Measurements from ENCODE around the gene ADGRG1.
A peak's percentile ranks its signal among the peaks of the same experiment; 100 is the strongest.

Gene ADGRG1

DNA sequence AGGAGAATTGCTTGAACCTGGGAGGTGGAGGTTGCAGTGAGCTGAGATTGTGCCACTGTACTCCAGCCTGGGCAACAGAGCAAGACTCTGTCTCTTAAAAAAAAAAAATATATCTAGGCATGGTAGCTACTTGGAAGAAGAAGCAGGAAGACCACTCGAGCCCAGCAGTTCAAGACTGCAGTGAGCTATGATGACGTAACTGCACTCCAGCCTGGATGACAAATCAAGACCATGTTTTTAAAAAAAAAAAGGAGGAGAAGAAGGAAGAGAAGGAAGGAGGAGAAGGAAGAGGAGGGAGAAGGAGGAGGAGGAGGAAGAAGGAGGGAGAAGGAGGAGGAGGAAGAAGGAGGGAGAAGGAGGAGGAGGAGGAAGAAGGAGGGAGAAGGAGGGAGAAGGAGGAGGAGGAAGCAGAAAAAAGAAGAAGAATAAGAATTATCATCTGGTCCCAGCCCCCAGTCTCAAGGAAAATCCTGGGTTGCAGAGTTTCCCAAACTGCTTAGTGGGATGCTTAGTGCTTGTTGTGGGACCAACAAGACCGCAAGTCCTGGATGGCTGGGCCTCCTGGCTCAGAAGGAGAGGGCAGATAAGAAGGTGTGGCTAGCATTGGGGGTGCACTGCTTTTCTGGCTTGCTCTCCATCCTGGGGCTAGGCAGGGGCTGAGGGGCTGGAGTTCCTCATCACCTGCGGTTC, 62.5 kb downstream of the ADGRG1 start (continued):
- TF ChIP-seq, protein P1, sequence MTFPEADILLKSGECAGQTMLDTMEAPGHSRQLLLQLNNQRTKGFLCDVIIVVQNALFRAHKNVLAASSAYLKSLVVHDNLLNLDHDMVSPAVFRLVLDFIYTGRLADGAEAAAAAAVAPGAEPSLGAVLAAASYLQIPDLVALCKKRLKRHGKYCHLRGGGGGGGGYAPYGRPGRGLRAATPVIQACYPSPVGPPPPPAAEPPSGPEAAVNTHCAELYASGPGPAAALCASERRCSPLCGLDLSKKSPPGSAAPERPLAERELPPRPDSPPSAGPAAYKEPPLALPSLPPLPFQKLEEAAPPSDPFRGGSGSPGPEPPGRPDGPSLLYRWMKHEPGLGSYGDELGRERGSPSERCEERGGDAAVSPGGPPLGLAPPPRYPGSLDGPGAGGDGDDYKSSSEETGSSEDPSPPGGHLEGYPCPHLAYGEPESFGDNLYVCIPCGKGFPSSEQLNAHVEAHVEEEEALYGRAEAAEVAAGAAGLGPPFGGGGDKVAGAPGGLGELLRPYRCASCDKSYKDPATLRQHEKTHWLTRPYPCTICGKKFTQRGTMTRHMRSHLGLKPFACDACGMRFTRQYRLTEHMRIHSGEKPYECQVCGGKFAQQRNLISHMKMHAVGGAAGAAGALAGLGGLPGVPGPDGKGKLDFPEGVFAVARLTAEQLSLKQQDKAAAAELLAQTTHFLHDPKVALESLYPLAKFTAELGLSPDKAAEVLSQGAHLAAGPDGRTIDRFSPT (tag by site-specific recombination; IDR thresholded peaks at IDR 0.05), result no peak
- TF ChIP-seq ZFP37 (tag by site-specific recombination; IDR thresholded peaks at IDR 0.05), result no peak
- no peak for TF ChIP-seq ZNF302 (tag by site-specific recombination; IDR thresholded peaks at IDR 0.05; ENCODE audit: low read depth)
- no peak for TF ChIP-seq ZNF248 (tag by site-specific recombination; IDR thresholded peaks at IDR 0.05)
- TF ChIP-seq, protein P2, sequence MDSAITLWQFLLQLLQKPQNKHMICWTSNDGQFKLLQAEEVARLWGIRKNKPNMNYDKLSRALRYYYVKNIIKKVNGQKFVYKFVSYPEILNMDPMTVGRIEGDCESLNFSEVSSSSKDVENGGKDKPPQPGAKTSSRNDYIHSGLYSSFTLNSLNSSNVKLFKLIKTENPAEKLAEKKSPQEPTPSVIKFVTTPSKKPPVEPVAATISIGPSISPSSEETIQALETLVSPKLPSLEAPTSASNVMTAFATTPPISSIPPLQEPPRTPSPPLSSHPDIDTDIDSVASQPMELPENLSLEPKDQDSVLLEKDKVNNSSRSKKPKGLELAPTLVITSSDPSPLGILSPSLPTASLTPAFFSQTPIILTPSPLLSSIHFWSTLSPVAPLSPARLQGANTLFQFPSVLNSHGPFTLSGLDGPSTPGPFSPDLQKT (IDR thresholded peaks at IDR 0.05; ENCODE audit: borderline replicate concordance, low read depth, low read length), result no peak
- TF ChIP-seq ZNF366 (tag by site-specific recombination; conservative IDR thresholded peaks at IDR 0.05), result peak; percentile 35; the same call in 1 of the 2 replicates
- no peak for TF ChIP-seq ZNF292 (tag by site-specific recombination; IDR thresholded peaks at IDR 0.05; ENCODE audit: borderline replicate concordance, low read depth)
- TF ChIP-seq ZNF701 (tag by site-specific recombination; IDR thresholded peaks at IDR 0.05), result no peak
- TF ChIP-seq ZNF404 (tag by site-specific recombination; IDR thresholded peaks at IDR 0.05), result no peak
- no peak for TF ChIP-seq MZF1 (tag by site-specific recombination; IDR thresholded peaks at IDR 0.05; ENCODE audit: borderline replicate concordance)
- no peak for TF ChIP-seq ZNF561 (tag by site-specific recombination; IDR thresholded peaks at IDR 0.05; ENCODE audit: borderline replicate concordance)
- no peak for TF ChIP-seq ZNF114 (tag by site-specific recombination; IDR thresholded peaks at IDR 0.05)
- no peak for TF ChIP-seq ZNF830 (tag by site-specific recombination; IDR thresholded peaks at IDR 0.05; ENCODE audit: low read depth)
- no peak for TF ChIP-seq KLF9 (tag by site-specific recombination; IDR thresholded peaks at IDR 0.05; ENCODE audit: low read depth)

DNA sequence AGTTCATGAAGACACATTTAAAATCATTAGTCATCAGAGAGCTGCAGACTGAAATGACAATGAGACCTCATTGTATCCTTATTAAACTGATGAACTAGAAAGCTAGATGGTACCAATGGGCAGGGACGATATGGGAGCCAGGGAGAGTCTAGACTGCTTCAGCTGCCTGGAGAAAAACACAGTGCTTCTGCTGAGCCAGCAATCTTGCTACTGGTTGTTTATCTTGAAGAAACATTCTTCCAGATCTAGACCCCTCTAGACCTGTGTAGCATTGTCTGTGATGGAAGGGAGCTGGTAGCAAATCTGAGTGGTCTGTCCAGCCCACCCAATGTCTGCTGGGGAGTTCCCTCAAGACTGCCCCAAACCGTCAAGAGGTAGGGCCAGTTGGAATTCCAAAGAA, 64.2 kb downstream of the ADGRG1 start:
- H3K36me3 ChIP-seq (ENCODE audit: control insufficient read depth in 2 of 2, insufficient read depth in 1 of 2, low read length in 2 of 2), result no peaks in the 10 kb centered on the region
- CTCF ChIA-PET, result interaction anchor here (0.8 kb wide), 1 partner anchor 12 kb away, joined by 4 read pairs; no protein-coding TSS in a partner anchor
- H3K9me3 ChIP-seq (ENCODE audit: control insufficient read depth, insufficient read depth, low read depth, low read length), result no peaks in the 10 kb centered on the region
- H3K27ac ChIP-seq (ENCODE audit: extremely low read depth, low read depth, low read length), result no peak overlapping the region
- H3K4me1 ChIP-seq (ENCODE audit: control insufficient read depth, insufficient read depth, low read length), result no peaks in the 10 kb centered on the region
- no peak overlapping the region for H3K4me3 ChIP-seq (ENCODE audit: low read depth, low read length)
- POLR2A ChIA-PET, result no interaction called here
- TF ChIP-seq OVOL3 (tag by site-specific recombination; IDR thresholded peaks at IDR 0.05), result no peak
- TF ChIP-seq SETDB1 (IDR thresholded peaks at IDR 0.05; ENCODE audit: insufficient read length, low read length), result no peak
- TF ChIP-seq ZBTB8A (tag by site-specific recombination; IDR thresholded peaks at IDR 0.05), result no peak
- no peak for TF ChIP-seq ZNF658 (tag by site-specific recombination; IDR thresholded peaks at IDR 0.05)
- TF ChIP-seq, protein P3, sequence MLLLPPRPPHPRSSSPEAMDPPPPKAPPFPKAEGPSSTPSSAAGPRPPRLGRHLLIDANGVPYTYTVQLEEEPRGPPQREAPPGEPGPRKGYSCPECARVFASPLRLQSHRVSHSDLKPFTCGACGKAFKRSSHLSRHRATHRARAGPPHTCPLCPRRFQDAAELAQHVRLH (tag by site-specific recombination; IDR thresholded peaks at IDR 0.05), result no peak
- TF ChIP-seq WT1 (tag by site-specific recombination; IDR thresholded peaks at IDR 0.05), result no peak
- TF ChIP-seq ZNF10 (tag by site-specific recombination; IDR thresholded peaks at IDR 0.05), result no peak
- TF ChIP-seq, protein P4, sequence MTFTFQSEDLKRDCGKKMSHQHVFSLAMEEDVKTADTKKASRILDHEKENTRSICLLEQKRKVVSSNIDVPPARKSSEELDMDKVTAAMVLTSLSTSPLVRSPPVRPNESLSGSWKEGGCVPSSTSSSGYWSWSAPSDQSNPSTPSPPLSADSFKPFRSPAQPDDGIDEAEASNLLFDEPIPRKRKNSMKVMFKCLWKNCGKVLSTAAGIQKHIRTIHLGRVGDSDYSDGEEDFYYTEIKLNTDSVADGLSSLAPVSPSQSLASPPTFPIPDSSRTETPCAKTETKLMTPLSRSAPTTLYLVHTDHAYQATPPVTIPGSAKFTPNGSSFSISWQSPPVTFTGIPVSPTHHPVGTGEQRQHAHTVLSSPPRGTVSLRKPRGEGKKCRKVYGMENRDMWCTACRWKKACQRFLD (tag by site-specific recombination; IDR thresholded peaks at IDR 0.05), result no peak
- TF ChIP-seq ZNF184 (tag by site-specific recombination; IDR thresholded peaks at IDR 0.05), result no peak
- TF ChIP-seq ZNF350 (tag by site-specific recombination; IDR thresholded peaks at IDR 0.05), result no peak
- TF ChIP-seq ZNF174 (tag by site-specific recombination; IDR thresholded peaks at IDR 0.05), result no peak
- no peak for TF ChIP-seq ZNF433 (tag by site-specific recombination; IDR thresholded peaks at IDR 0.05; ENCODE audit: low read depth)
- TF ChIP-seq, protein P5, sequence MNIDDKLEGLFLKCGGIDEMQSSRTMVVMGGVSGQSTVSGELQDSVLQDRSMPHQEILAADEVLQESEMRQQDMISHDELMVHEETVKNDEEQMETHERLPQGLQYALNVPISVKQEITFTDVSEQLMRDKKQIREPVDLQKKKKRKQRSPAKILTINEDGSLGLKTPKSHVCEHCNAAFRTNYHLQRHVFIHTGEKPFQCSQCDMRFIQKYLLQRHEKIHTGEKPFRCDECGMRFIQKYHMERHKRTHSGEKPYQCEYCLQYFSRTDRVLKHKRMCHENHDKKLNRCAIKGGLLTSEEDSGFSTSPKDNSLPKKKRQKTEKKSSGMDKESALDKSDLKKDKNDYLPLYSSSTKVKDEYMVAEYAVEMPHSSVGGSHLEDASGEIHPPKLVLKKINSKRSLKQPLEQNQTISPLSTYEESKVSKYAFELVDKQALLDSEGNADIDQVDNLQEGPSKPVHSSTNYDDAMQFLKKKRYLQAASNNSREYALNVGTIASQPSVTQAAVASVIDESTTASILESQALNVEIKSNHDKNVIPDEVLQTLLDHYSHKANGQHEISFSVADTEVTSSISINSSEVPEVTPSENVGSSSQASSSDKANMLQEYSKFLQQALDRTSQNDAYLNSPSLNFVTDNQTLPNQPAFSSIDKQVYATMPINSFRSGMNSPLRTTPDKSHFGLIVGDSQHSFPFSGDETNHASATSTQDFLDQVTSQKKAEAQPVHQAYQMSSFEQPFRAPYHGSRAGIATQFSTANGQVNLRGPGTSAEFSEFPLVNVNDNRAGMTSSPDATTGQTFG (tag by site-specific recombination; IDR thresholded peaks at IDR 0.05; ENCODE audit: borderline replicate concordance), result no peak
- no peak for TF ChIP-seq ZNF571 (tag by site-specific recombination; IDR thresholded peaks at IDR 0.05)
- no peak for TF ChIP-seq ZNF701 (tag by site-specific recombination; IDR thresholded peaks at IDR 0.05)
- TF ChIP-seq ZNF529 (tag by site-specific recombination; IDR thresholded peaks at IDR 0.05; ENCODE audit: insufficient replicate concordance), result no peak
- TF ChIP-seq ZXDB (tag by site-specific recombination; IDR thresholded peaks at IDR 0.05), result no peak
- no peak for TF ChIP-seq MYNN (tag by site-specific recombination; IDR thresholded peaks at IDR 0.05; ENCODE audit: borderline replicate concordance)
